Neural cell (in vitro differentiated cells): Measurements from ENCODE around the gene CCDC106. TPM values are rescaled to one million over a fixed set of nuclear protein-coding genes. Genes with fewer than 3 reads are reported as not detected.

Experiments
- H2AFZ ChIP-seq: fragments of 200-600, 300-800 bp; sonication (generic), shearing (Covaris generic); 2 replicates; pipeline ENCODE4 v1.6.0; 2014; ENCODE audit warnings: low read depth, mild to moderate bottlenecking, antibody characterized with exemption, low read length, moderate library complexity
- H3F3A ChIP-seq: fragments of 200-600 bp; shearing (Covaris generic); 2 replicates; pipeline ENCODE4 v1.6.1; 2016; ENCODE audit warnings: mild to moderate bottlenecking, moderate library complexity, mixed read lengths, antibody characterized with exemption, low read length; ENCODE audit not compliant: insufficient read depth, poor library complexity, severe bottlenecking
- H3K27ac ChIP-seq: fragments of 200-600, 300-800 bp; sonication (generic), shearing (Covaris generic); 2 replicates; pipeline ENCODE4 v1.5.1; 2014; ENCODE audit warnings: mild to moderate bottlenecking, low read length, moderate library complexity
- H3K27me3 ChIP-seq: fragments of 300-800, 200-600 bp; sonication (generic), shearing (Covaris generic); 2 replicates; pipeline ENCODE4 v1.6.0; 2014; ENCODE audit warnings: mild to moderate bottlenecking, low read depth, low read length, moderate library complexity; ENCODE audit not compliant: insufficient read depth
- H3K36me3 ChIP-seq: fragments of 300-800, 200-600 bp; sonication (generic), shearing (Covaris generic); 2 replicates; pipeline ENCODE4 v1.5.1; 2014; ENCODE audit warnings: mild to moderate bottlenecking, antibody characterized with exemption, low read length, moderate library complexity; ENCODE audit not compliant: insufficient read depth
- H3K4me2 ChIP-seq: fragments of 300-800, 200-600 bp; sonication (generic), shearing (Covaris generic); 2 replicates; pipeline ENCODE4 v1.6.0; 2014; ENCODE audit warnings: mild to moderate bottlenecking, low read length
- H3K4me3 ChIP-seq: fragments of 300-800, 200-600 bp; sonication (generic), shearing (Covaris generic); 2 replicates; pipeline ENCODE4 v1.5.1; 2014; ENCODE audit warnings: mild to moderate bottlenecking, low read length, moderate library complexity
- H3K79me2 ChIP-seq: fragments of 200-600 bp; shearing (Covaris generic); replicated peaks from 2 replicates; pipeline ENCODE4 v1.6.0; 2014; ENCODE audit warnings: mild to moderate bottlenecking, low read length, moderate library complexity; ENCODE audit not compliant: insufficient read depth
- H3K9ac ChIP-seq: fragments of 300-800, 200-600 bp; sonication (generic), shearing (Covaris generic); 2 replicates; pipeline ENCODE4 v1.6.1; 2016; ENCODE audit warnings: mild to moderate bottlenecking, low read length, mixed read lengths
- H3K9me2 ChIP-seq: fragments of 200-600 bp; shearing (Covaris generic); 2 replicates; pipeline ENCODE4 v1.6.1; 2016; ENCODE audit warnings: mild to moderate bottlenecking, low read length, mixed read lengths; ENCODE audit not compliant: insufficient read depth
- H3K9me3 ChIP-seq: fragments of 200-600, 300-800 bp; sonication (generic), shearing (Covaris generic); 2 replicates; pipeline ENCODE4 v1.6.1; 2016; ENCODE audit warnings: mild to moderate bottlenecking, mixed run types, low read length, moderate library complexity, mixed read lengths
- H4K20me1 ChIP-seq: fragments of 200-600 bp; shearing (Covaris generic); 2 replicates; pipeline ENCODE4 v1.6.1; 2016; ENCODE audit warnings: mild to moderate bottlenecking, mixed run types; ENCODE audit not compliant: insufficient read depth
- EP300 ChIP-seq: fragments of 450-650 bp; conservative IDR thresholded peaks from 2 replicates; pipeline ENCODE4 v1.6.1; 2014; ENCODE audit warnings: antibody characterized with exemption, mild to moderate bottlenecking, moderate library complexity; ENCODE audit not compliant: poor library complexity, severe bottlenecking
- EZH2 ChIP-seq: fragments of 200-600, 300-800 bp; shearing (Covaris generic), sonication (generic); IDR thresholded peaks from 2 replicates; pipeline ENCODE4 v1.6.1; 2014; ENCODE audit warnings: antibody characterized with exemption, low read length, borderline replicate concordance, mild to moderate bottlenecking; ENCODE audit not compliant: insufficient read depth, poor library complexity, severe bottlenecking
- MXI1 ChIP-seq: fragments of 450-650 bp; conservative IDR thresholded peaks from 2 replicates; pipeline ENCODE4 v1.6.1; 2014; ENCODE audit warnings: antibody characterized with exemption, mild to moderate bottlenecking; ENCODE audit not compliant: poor library complexity, severe bottlenecking
- POLR2AphosphoS5 ChIP-seq: IDR thresholded peaks from 2 replicates; pipeline ENCODE4 v1.6.1; 2012
- RAD21 ChIP-seq: fragments of 450-650 bp; conservative IDR thresholded peaks from 2 replicates; pipeline ENCODE4 v1.6.1; 2014; ENCODE audit warnings: antibody characterized with exemption, mild to moderate bottlenecking, moderate library complexity
- SMC3 ChIP-seq: fragments of 450-650 bp; conservative IDR thresholded peaks from 2 replicates; pipeline ENCODE4 v1.6.1; 2014; ENCODE audit warnings: antibody characterized with exemption, mild to moderate bottlenecking, moderate library complexity; ENCODE audit not compliant: poor library complexity
- TAF1 ChIP-seq: IDR thresholded peaks from 2 replicates; pipeline ENCODE4 v1.6.1; 2012; ENCODE audit warnings: low read depth
- polyA plus RNA-seq: library from polyadenylated mRNA; depleted of rRNA; stranded (reverse); fragments of >200 nt; gene quantifications from 2 replicates; pipeline ENCODE4 v1.2.3, GENCODE V29; 2014
- TF ChIP-seq, protein P1 (sequence below): IDR thresholded peaks from 2 replicates; pipeline ENCODE4 v1.6.1; 2012; ENCODE audit warnings: borderline replicate concordance
- TF ChIP-seq, protein P2 (sequence below): fragments of 450-650 bp; IDR thresholded peaks from 2 replicates; pipeline ENCODE4 v1.5.1; 2014; ENCODE audit warnings: antibody characterized with exemption, mild to moderate bottlenecking, moderate library complexity; ENCODE audit not compliant: poor library complexity, severe bottlenecking

The CCDC106 gene
- polyA plus RNA-seq, 1 donor from 2014 or later: 33.8 TPM

- TF ChIP-seq, protein P1, sequence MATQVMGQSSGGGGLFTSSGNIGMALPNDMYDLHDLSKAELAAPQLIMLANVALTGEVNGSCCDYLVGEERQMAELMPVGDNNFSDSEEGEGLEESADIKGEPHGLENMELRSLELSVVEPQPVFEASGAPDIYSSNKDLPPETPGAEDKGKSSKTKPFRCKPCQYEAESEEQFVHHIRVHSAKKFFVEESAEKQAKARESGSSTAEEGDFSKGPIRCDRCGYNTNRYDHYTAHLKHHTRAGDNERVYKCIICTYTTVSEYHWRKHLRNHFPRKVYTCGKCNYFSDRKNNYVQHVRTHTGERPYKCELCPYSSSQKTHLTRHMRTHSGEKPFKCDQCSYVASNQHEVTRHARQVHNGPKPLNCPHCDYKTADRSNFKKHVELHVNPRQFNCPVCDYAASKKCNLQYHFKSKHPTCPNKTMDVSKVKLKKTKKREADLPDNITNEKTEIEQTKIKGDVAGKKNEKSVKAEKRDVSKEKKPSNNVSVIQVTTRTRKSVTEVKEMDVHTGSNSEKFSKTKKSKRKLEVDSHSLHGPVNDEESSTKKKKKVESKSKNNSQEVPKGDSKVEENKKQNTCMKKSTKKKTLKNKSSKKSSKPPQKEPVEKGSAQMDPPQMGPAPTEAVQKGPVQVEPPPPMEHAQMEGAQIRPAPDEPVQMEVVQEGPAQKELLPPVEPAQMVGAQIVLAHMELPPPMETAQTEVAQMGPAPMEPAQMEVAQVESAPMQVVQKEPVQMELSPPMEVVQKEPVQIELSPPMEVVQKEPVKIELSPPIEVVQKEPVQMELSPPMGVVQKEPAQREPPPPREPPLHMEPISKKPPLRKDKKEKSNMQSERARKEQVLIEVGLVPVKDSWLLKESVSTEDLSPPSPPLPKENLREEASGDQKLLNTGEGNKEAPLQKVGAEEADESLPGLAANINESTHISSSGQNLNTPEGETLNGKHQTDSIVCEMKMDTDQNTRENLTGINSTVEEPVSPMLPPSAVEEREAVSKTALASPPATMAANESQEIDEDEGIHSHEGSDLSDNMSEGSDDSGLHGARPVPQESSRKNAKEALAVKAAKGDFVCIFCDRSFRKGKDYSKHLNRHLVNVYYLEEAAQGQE: no peak
- TF ChIP-seq TAF1: no peak
- TF ChIP-seq SMC3: no peak
- TF ChIP-seq POLR2AphosphoS5: no peak
- no peak for TF ChIP-seq EP300
- TF ChIP-seq RAD21: no peak
- no peak for TF ChIP-seq EZH2
- TF ChIP-seq, protein P2, sequence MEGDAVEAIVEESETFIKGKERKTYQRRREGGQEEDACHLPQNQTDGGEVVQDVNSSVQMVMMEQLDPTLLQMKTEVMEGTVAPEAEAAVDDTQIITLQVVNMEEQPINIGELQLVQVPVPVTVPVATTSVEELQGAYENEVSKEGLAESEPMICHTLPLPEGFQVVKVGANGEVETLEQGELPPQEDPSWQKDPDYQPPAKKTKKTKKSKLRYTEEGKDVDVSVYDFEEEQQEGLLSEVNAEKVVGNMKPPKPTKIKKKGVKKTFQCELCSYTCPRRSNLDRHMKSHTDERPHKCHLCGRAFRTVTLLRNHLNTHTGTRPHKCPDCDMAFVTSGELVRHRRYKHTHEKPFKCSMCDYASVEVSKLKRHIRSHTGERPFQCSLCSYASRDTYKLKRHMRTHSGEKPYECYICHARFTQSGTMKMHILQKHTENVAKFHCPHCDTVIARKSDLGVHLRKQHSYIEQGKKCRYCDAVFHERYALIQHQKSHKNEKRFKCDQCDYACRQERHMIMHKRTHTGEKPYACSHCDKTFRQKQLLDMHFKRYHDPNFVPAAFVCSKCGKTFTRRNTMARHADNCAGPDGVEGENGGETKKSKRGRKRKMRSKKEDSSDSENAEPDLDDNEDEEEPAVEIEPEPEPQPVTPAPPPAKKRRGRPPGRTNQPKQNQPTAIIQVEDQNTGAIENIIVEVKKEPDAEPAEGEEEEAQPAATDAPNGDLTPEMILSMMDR: no peak
- TF ChIP-seq MXI1: no peak
- Histone ChIP-seq H3K4me3 (no peak overlapping the region), H3K4me2 (no peak overlapping the region), H4K20me1 (no peaks in the 10 kb centered on the region), H3K9me3 (no peaks in the 10 kb centered on the region), H2AFZ (no peak overlapping the region), H3K79me2 (peaks cover 9% of the 10 kb centered on the region), H3K27me3 (no peaks in the 10 kb centered on the region), H3F3A (no peaks in the 10 kb centered on the region), H3K9ac (no peak overlapping the region), H3K27ac (no peak overlapping the region), H3K36me3 (peaks cover 8% of the 10 kb centered on the region), H3K9me2 (no peaks in the 10 kb centered on the region)
Observed at GRCh38 chr19:55613396-55613795, 34.6 kb upstream of the CCDC106 start.

DNA sequence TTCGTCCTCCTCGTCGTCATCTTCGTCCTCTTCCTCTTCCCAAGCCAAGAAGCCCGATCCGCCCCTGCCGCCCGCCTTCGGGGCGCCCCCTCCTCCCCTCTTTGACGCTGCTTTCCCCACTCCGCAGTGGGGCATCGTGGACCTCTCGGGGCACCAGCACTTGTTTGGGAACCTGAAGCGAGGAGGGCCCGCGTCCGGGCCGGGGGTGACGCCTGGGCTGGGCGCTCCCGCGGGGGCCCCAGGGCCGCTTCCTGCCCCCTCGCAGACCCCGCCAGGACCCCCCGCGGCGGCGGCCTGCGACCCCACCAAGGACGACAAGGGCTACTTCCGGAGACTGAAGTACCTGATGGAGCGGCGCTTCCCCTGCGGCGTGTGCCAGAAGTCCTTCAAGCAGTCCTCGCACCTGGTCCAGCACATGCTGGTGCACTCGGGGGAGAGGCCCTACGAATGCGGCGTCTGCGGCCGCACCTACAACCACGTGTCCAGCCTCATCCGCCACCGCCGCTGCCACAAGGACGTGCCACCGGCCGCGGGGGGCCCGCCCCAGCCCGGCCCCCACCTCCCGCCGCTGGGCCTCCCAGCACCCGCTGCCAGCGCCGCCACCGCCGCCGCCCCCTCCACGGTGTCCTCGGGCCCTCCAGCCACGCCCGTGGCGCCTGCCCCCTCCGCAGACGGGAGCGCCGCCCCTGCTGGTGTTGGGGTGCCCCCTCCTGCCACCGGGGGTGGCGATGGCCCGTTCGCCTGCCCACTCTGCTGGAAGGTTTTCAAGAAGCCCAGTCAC, 33.9 kb upstream of the CCDC106 start:
- Histone ChIP-seq H3K9me2 (no peaks in the 10 kb centered on the region), H2AFZ (no peak overlapping the region), H3K79me2 (peaks cover 4% of the 10 kb centered on the region), H3K36me3 (peaks cover 8% of the 10 kb centered on the region), H3K4me2 (no peak overlapping the region), H3K9me3 (no peaks in the 10 kb centered on the region), H3K27me3 (no peaks in the 10 kb centered on the region), H3F3A (no peaks in the 10 kb centered on the region), H3K27ac (no peak overlapping the region), H4K20me1 (no peaks in the 10 kb centered on the region), H3K9ac (no peak overlapping the region), H3K4me3 (no peak overlapping the region)
- TF ChIP-seq POLR2AphosphoS5: no peak
- no peak for TF ChIP-seq MXI1
- no peak for TF ChIP-seq EZH2
- TF ChIP-seq, protein P2: no peak
- no peak for TF ChIP-seq EP300
- TF ChIP-seq RAD21: no peak
- no peak for TF ChIP-seq SMC3
- no peak for TF ChIP-seq TAF1
- TF ChIP-seq, protein P1: no peak
